ENCODE data around the gene TMEM131.
"Not testable (repeated sequence)": the region's sequence is repeated elsewhere in the genome, so short reads cannot be mapped to it uniquely, and the experiment has no call there.

The TMEM131 gene

DNA sequence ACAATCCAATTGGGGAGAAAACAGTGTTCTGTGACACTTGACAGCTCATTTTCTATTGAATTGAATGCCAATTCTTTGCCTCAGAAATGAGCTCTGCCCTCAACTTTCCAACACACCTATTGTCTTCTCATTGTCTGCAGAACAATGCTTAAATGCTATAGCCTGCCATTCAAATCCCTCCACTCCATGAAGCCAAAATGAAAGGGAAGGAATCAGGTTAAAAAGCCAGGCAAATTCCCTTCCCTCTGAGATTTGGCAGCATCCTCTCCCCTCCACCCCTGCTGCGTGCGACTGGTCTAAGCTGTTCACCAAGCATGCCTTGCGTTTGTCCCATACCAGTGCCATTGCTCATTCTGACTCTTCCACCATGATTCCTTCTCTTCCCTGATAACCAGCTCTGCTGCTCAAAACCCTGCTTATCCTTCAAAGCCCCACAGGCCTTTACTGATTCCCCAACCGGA, 32.4 kb upstream of the TMEM131 start:
- no peak for TF ChIP-seq POLR2A (IDR thresholded peaks at IDR 0.05; ENCODE audit: low read depth, low read length)
- FAIRE-seq: no peak
- DNase-seq (ENCODE audit: insufficient read length, low spot score): peak; percentile 25

- DNase-seq (ENCODE audit: insufficient read length, low spot score) (no peak), FAIRE-seq (no peak)
- no peak for TF ChIP-seq POLR2A (IDR thresholded peaks at IDR 0.05; ENCODE audit: low read depth, low read length)
Measured at GRCh38 chr2:98027538-98027937, 31.8 kb upstream of the TMEM131 start.

DNA sequence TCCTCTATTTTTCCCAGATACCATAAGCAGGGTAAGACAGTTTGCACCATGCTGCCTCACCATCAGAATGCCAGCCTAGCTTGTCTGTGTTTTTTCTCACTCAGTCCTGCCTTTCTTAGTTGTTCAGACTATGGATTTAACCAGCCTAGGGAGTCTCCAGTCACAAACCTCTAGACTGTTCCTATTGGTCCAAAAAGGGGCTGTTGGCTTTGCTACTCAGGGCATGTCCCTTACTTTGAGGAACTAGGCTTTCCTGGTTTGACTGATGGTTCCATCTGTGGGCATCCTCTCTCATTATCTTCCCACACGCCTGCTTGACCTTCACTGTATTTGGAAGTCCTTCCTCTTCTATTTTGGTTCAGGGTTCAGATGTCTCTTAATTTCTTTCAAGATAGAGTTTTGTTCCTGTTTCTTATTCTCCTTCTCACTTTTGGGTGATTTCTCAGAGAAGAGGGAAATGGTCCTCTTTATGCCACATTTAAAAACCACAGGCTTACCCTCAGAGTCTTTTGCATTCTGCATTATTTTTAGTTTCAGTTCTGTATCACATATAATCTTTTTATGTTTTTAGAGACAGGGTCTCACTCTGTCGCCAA, 31.3 kb upstream of the TMEM131 start:
- FAIRE-seq: no peak
- DNase-seq (ENCODE audit: insufficient read length, low spot score): no peak
- TF ChIP-seq POLR2A (IDR thresholded peaks at IDR 0.05; ENCODE audit: low read depth, low read length): no peak

DNA sequence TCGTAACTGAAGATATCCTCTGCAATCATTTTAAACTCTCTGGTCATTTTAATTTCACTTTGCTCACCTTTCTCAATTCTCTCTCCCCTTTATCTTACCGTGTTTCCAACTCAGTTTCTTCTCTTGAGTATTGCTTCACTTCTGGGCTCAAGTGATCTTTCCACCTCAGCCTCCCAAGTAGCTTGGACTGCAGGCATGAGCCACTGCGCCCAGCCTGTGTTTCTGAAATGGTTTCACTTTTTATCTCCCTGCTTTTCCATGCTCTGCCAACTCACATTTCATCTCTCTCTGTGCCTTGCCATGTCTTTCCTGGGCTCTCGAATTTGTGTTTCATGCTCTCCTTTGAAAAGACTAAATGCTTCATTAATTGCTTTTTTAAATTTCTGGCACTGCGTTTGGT, 30.5 kb upstream of the TMEM131 start:
- DNase-seq (ENCODE audit: insufficient read length, low spot score) (no peak), FAIRE-seq (no peak)
- no peak for TF ChIP-seq POLR2A (IDR thresholded peaks at IDR 0.05; ENCODE audit: low read depth, low read length)

DNA sequence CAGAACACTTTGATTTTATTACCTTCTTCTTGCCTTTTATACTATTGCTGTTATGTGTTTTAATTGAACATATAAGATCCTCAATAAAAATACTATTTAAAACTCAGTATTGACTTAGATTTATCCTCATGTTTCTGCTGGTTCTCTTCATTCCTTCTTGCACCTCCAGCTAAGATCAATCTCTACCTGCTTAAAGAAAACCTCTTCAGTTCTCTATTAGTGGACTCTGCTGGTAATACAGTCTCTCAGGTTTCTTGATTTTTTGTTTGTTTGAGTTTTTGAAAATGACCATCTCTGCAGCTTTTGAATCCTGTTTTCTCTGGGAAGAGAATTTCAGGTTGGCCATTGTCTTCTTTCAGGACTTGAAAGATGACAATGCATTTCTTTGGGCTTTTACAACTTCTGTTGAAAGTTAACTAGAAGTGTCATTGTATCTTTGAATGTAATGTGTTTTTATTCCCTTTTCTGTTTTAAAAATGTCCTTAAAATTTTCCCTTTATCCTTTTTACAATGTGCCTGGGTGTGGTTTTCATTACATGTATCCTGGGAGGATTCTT, 29.8 kb upstream of the TMEM131 start:
- no peak for TF ChIP-seq POLR2A (IDR thresholded peaks at IDR 0.05; ENCODE audit: low read depth, low read length)
- FAIRE-seq (no peak), DNase-seq (ENCODE audit: insufficient read length, low spot score) (no peak)

DNA sequence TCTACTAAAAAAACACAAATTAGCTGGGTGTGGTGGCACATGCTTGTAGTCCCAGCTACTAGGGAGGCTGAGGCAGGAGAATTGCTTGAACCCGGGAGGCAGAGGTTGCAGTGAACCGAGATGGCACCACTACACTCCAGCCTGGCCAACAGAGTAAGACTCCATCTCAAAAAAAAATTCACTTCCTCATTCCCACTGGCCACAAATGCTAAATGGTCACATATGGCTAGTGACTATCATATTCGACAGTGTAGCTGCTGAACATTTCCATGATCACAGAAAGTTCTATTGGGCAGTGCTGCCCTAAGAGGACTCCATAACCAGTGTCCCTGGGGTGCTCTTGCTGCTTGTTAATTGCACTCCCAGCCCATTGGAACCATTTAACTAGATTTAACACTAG, 26.3 kb upstream of the TMEM131 start:
- not testable (repeated sequence) for DNase-seq (ENCODE audit: insufficient read length, low spot score); FAIRE-seq

DNA sequence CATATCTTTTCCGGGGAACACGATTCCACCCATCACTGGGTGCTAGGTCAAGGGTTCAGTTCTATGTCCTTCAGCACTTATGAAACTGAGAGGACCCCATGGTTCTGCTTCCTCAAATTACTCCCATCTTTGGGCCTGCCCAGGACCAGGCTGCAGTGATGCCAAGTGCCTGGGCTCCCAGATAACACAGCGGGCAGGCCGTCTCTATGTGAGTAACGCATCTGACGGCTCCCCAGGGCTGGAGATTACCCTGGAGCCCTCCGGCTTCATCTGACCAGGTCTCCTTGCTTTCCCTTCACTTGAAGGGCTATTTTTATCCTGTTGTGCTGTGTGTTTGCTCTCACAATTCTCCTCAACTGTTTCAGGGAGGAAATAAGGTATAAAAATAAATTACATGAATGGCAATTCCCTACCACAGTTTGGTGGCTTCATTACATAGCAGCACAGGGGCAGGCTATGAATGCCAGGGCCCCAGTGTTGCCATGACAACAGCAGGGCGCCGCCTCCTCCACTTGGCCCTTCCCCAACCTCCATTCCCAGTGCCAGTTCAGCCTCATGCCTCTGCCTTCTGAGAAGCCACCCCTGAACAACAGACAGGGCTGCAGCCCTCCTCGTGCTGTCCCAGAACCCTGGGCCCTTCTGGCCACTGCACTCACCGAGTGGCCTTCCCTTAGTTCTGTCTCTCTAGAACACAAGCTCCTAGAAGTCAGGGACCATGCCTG, 25.4 kb upstream of the TMEM131 start:
- no peak for DNase-seq (ENCODE audit: insufficient read length, low spot score)
- FAIRE-seq: no peak
- TF ChIP-seq POLR2A (IDR thresholded peaks at IDR 0.05; ENCODE audit: low read depth, low read length): no peak

GRCh38 chr2:98020516-98020915, 24.8 kb upstream of the TMEM131 start:
- DNase-seq (ENCODE audit: insufficient read length, low spot score): no peak
- no peak for FAIRE-seq
- no peak for TF ChIP-seq POLR2A (IDR thresholded peaks at IDR 0.05; ENCODE audit: low read depth, low read length)

- no peak for TF ChIP-seq POLR2A (IDR thresholded peaks at IDR 0.05; ENCODE audit: low read depth, low read length)
- DNase-seq (ENCODE audit: insufficient read length, low spot score): no peak
- no peak for FAIRE-seq
Measured at GRCh38 chr2:98016908-98017670, 21.3 kb upstream of the TMEM131 start.

DNA sequence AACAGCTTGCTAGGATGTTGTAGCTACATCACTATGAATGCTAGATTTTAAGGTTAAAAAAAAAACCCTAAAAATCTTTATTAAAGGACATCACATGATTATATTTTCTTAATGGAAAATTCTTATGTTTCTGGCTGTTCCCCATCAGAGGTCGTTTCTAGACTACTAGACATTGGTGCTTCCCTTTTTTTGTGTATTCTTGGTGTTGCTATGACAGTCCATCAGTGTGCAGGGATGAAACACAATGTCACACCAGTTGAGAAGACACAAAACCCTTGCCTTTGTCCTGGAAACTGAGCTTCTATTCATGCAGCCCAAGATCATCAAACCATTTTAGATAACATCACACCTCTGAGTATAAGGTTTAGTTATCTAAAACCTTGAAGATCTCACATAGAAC, 19.9 kb upstream of the TMEM131 start:
- no peak for FAIRE-seq
- TF ChIP-seq POLR2A (IDR thresholded peaks at IDR 0.05; ENCODE audit: low read depth, low read length): no peak

DNA sequence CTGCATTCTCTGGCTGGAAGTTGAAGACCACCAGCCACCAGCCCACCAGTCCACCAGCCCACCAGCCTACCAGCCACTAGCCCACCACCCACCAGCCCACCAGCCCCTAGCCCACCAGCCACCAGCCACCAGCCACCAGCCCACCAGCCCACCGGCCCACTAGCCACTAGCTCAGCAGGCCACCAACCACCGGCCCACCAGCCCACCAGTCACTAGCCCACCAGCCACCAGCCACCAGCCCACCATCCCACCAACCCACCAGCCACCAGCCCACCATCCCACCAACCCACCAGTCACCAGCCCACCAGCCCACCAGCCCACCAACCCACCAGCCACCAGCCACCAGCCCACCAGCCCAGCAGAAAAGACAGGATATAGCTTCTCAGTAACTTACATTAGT, 18.6 kb upstream of the TMEM131 start:
- no peak for TF ChIP-seq POLR2A (IDR thresholded peaks at IDR 0.05; ENCODE audit: low read depth, low read length)
- FAIRE-seq (no peak), DNase-seq (ENCODE audit: insufficient read length, low spot score) (no peak)

More for the DNA sequence above, 19.9 kb upstream of the TMEM131 start:
- DNase-seq (ENCODE audit: insufficient read length, low spot score): no peak

DNA sequence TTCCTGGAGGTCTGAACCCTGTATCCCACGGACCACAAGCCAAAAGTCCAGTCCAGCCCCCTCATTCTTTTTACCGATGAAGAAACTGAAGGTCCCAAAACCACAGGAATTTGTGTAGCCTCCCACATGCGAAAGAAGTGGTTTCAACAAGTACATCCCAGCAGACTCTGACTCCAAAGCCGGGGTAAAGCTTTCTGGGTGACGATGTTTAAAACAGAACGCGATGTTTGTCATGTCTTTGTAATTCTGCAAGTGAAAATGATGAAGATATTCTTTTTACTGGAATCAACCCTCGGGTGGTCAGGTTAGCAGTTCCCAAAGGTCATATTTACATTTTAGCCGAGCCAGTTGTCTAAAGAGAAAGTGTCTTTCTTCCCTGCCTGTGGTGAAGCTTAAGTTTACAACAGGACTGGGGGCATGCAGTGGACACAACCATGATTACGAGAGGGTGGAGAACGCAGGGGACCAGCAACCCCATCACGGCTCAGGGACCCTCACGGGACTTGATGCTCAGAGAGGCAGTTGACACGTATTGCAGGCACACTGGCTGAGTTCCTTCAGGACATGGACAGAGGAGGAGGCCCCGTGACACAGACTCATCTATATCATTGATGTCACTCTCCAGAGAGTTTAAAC, 17.8 kb upstream of the TMEM131 start:
- DNase-seq (ENCODE audit: insufficient read length, low spot score) (no peak), FAIRE-seq (no peak)
- TF ChIP-seq POLR2A (IDR thresholded peaks at IDR 0.05; ENCODE audit: low read depth, low read length): no peak

DNA sequence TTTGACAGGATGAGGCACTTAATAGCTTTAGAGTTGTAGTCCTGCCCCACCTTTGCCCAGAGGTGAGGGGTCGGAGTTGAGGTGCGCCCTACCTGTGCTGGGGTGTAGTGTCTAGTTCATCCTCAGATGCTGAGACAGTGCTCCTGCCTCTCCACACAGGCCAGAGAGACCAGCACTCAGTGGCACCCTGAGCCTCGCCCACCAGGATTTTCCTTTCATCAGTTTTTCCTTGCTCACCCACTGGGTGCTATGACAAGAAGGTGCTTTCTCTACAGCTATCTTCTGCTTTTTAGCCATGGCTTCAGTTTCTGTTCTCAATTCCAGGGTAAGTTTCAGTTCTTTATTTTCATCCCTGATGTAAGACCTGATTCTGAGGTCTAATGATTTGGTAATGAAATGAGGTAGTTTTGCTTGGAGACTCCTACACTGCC, 16.8 kb upstream of the TMEM131 start:
- no peak for DNase-seq (ENCODE audit: insufficient read length, low spot score)

More for the DNA sequence above, 16.8 kb upstream of the TMEM131 start:
- no peak for TF ChIP-seq POLR2A (IDR thresholded peaks at IDR 0.05; ENCODE audit: low read depth, low read length)
- FAIRE-seq: no peak
